ENCODE results near the gene GH1.

GH1 gene

GRCh38 chr17:63942309-63942985, 23.8 kb upstream of the GH1 start:
- H3K9me3 ChIP-seq (ENCODE audit: low read length) = no peaks in the 10 kb centered on the region
- H3K4me3 ChIP-seq (ENCODE audit: low read depth in 1 of 2, low read length in 2 of 2) = no peak overlapping the region
- no peak overlapping the region for H3K9ac ChIP-seq (ENCODE audit: low read length)
- no peaks in the 10 kb centered on the region for H3K4me1 ChIP-seq (ENCODE audit: insufficient read depth, low read length)
- no peak overlapping the region for H3K27ac ChIP-seq (ENCODE audit: low read depth, low read length)
- H3K36me3 ChIP-seq (ENCODE audit: insufficient read depth, low read length) = no peaks in the 10 kb centered on the region
- no peaks in the 10 kb centered on the region for H3K27me3 ChIP-seq (ENCODE audit: control insufficient read depth in 1 of 2, insufficient read depth in 2 of 2, low read length in 2 of 2)

- Histone ChIP-seq H3K9me3 (ENCODE audit: low read length) (no peaks in the 10 kb centered on the region), H3K27me3 (ENCODE audit: control insufficient read depth in 1 of 2, insufficient read depth in 2 of 2, low read length in 2 of 2) (no peaks in the 10 kb centered on the region), H3K36me3 (ENCODE audit: insufficient read depth, low read length) (no peaks in the 10 kb centered on the region), H3K4me1 (ENCODE audit: insufficient read depth, low read length) (no peaks in the 10 kb centered on the region), H3K9ac (ENCODE audit: low read length) (no peak overlapping the region), H3K4me3 (ENCODE audit: low read depth in 1 of 2, low read length in 2 of 2) (no peak overlapping the region), H3K27ac (ENCODE audit: low read depth, low read length) (no peak overlapping the region)
Observed at GRCh38 chr17:63941751-63942150, 23.1 kb upstream of the GH1 start.

GRCh38 chr17:63941162-63941561, 22.5 kb upstream of the GH1 start:
- no peaks in the 10 kb centered on the region for H3K9me3 ChIP-seq (ENCODE audit: low read length)
- no peaks in the 10 kb centered on the region for H3K36me3 ChIP-seq (ENCODE audit: insufficient read depth, low read length)

GRCh38 chr17:63940584-63940983, 21.9 kb upstream of the GH1 start:
- Histone ChIP-seq H3K36me3 (ENCODE audit: insufficient read depth, low read length) (no peaks in the 10 kb centered on the region), H3K4me3 (ENCODE audit: low read depth in 1 of 2, low read length in 2 of 2) (no peak overlapping the region), H3K9ac (ENCODE audit: low read length) (no peak overlapping the region), H3K4me1 (ENCODE audit: insufficient read depth, low read length) (no peaks in the 10 kb centered on the region), H3K27me3 (ENCODE audit: control insufficient read depth in 1 of 2, insufficient read depth in 2 of 2, low read length in 2 of 2) (no peaks in the 10 kb centered on the region), H3K9me3 (ENCODE audit: low read length) (no peaks in the 10 kb centered on the region), H3K27ac (ENCODE audit: low read depth, low read length) (no peak overlapping the region)

More at GRCh38 chr17:63941162-63941561, 22.5 kb upstream of the GH1 start:
- no peak overlapping the region for H3K9ac ChIP-seq (ENCODE audit: low read length)
- H3K4me1 ChIP-seq (ENCODE audit: insufficient read depth, low read length) = no peaks in the 10 kb centered on the region
- no peak overlapping the region for H3K27ac ChIP-seq (ENCODE audit: low read depth, low read length)
- H3K4me3 ChIP-seq (ENCODE audit: low read depth in 1 of 2, low read length in 2 of 2) = no peak overlapping the region
- H3K27me3 ChIP-seq (ENCODE audit: control insufficient read depth in 1 of 2, insufficient read depth in 2 of 2, low read length in 2 of 2) = no peaks in the 10 kb centered on the region

GRCh38 chr17:63939884-63940283, 21.2 kb upstream of the GH1 start:
- H3K27me3 ChIP-seq (ENCODE audit: control insufficient read depth in 1 of 2, insufficient read depth in 2 of 2, low read length in 2 of 2) = no peaks in the 10 kb centered on the region
- no peaks in the 10 kb centered on the region for H3K4me1 ChIP-seq (ENCODE audit: insufficient read depth, low read length)
- no peak overlapping the region for H3K27ac ChIP-seq (ENCODE audit: low read depth, low read length)
- H3K4me3 ChIP-seq (ENCODE audit: low read depth in 1 of 2, low read length in 2 of 2) = no peak overlapping the region
- H3K36me3 ChIP-seq (ENCODE audit: insufficient read depth, low read length) = no peaks in the 10 kb centered on the region
- H3K9ac ChIP-seq (ENCODE audit: low read length) = no peak overlapping the region
- no peaks in the 10 kb centered on the region for H3K9me3 ChIP-seq (ENCODE audit: low read length)

GRCh38 chr17:63939401-63939800, 20.8 kb upstream of the GH1 start:
- Histone ChIP-seq H3K4me3 (ENCODE audit: low read depth in 1 of 2, low read length in 2 of 2) (no peak overlapping the region), H3K9me3 (ENCODE audit: low read length) (no peaks in the 10 kb centered on the region), H3K27ac (ENCODE audit: low read depth, low read length) (no peak overlapping the region), H3K4me1 (ENCODE audit: insufficient read depth, low read length) (no peaks in the 10 kb centered on the region), H3K36me3 (ENCODE audit: insufficient read depth, low read length) (no peaks in the 10 kb centered on the region), H3K9ac (ENCODE audit: low read length) (no peak overlapping the region), H3K27me3 (ENCODE audit: control insufficient read depth in 1 of 2, insufficient read depth in 2 of 2, low read length in 2 of 2) (no peaks in the 10 kb centered on the region)

GRCh38 chr17:63937920-63938319, 19.3 kb upstream of the GH1 start:
- Histone ChIP-seq H3K27ac (ENCODE audit: low read depth, low read length) (no peak overlapping the region), H3K27me3 (ENCODE audit: control insufficient read depth in 1 of 2, insufficient read depth in 2 of 2, low read length in 2 of 2) (no peaks in the 10 kb centered on the region), H3K4me3 (ENCODE audit: low read depth in 1 of 2, low read length in 2 of 2) (no peak overlapping the region), H3K9me3 (ENCODE audit: low read length) (no peaks in the 10 kb centered on the region), H3K4me1 (ENCODE audit: insufficient read depth, low read length) (no peaks in the 10 kb centered on the region), H3K9ac (ENCODE audit: low read length) (no peak overlapping the region), H3K36me3 (ENCODE audit: insufficient read depth, low read length) (no peaks in the 10 kb centered on the region)

- no peaks in the 10 kb centered on the region for H3K9me3 ChIP-seq (ENCODE audit: low read length)
- no peaks in the 10 kb centered on the region for H3K4me1 ChIP-seq (ENCODE audit: insufficient read depth, low read length)
- H3K27ac ChIP-seq (ENCODE audit: low read depth, low read length) = no peak overlapping the region
- H3K36me3 ChIP-seq (ENCODE audit: insufficient read depth, low read length) = no peaks in the 10 kb centered on the region
- no peak overlapping the region for H3K9ac ChIP-seq (ENCODE audit: low read length)
- H3K4me3 ChIP-seq (ENCODE audit: low read depth in 1 of 2, low read length in 2 of 2) = no peak overlapping the region
- H3K27me3 ChIP-seq (ENCODE audit: control insufficient read depth in 1 of 2, insufficient read depth in 2 of 2, low read length in 2 of 2) = peaks cover 0 to 3% of the 10 kb centered on the region in 2 donors
Observed at GRCh38 chr17:63937319-63937718, 18.7 kb upstream of the GH1 start.

GRCh38 chr17:63934183-63935112, 15.8 kb upstream of the GH1 start:
- Histone ChIP-seq H3K27ac (ENCODE audit: low read depth, low read length) (no peak overlapping the region), H3K4me1 (ENCODE audit: insufficient read depth, low read length) (no peaks in the 10 kb centered on the region), H3K4me3 (ENCODE audit: low read depth in 1 of 2, low read length in 2 of 2) (no peak overlapping the region), H3K9ac (ENCODE audit: low read length) (no peak overlapping the region), H3K27me3 (ENCODE audit: control insufficient read depth in 1 of 2, insufficient read depth in 2 of 2, low read length in 2 of 2) (peaks cover 0 to 4% of the 10 kb centered on the region in 2 donors), H3K9me3 (ENCODE audit: low read length) (no peaks in the 10 kb centered on the region), H3K36me3 (ENCODE audit: insufficient read depth, low read length) (no peaks in the 10 kb centered on the region)

- H3K4me3 ChIP-seq (ENCODE audit: low read depth in 1 of 2, low read length in 2 of 2) = no peak overlapping the region
- H3K9me3 ChIP-seq (ENCODE audit: low read length) = no peaks in the 10 kb centered on the region
- H3K9ac ChIP-seq (ENCODE audit: low read length) = no peak overlapping the region
- no peaks in the 10 kb centered on the region for H3K4me1 ChIP-seq (ENCODE audit: insufficient read depth, low read length)
- H3K27me3 ChIP-seq (ENCODE audit: control insufficient read depth in 1 of 2, insufficient read depth in 2 of 2, low read length in 2 of 2) = peaks cover 0 to 4% of the 10 kb centered on the region in 2 donors
- H3K36me3 ChIP-seq (ENCODE audit: insufficient read depth, low read length) = no peaks in the 10 kb centered on the region
- no peak overlapping the region for H3K27ac ChIP-seq (ENCODE audit: low read depth, low read length)
Observed at GRCh38 chr17:63933598-63933997, 15.0 kb upstream of the GH1 start.

- Histone ChIP-seq H3K9me3 (ENCODE audit: low read length) (no peaks in the 10 kb centered on the region), H3K36me3 (ENCODE audit: insufficient read depth, low read length) (no peaks in the 10 kb centered on the region), H3K9ac (ENCODE audit: low read length) (no peak overlapping the region), H3K27ac (ENCODE audit: low read depth, low read length) (no peak overlapping the region), H3K27me3 (ENCODE audit: control insufficient read depth in 1 of 2, insufficient read depth in 2 of 2, low read length in 2 of 2) (peaks cover 0 to 4% of the 10 kb centered on the region in 2 donors), H3K4me1 (ENCODE audit: insufficient read depth, low read length) (no peaks in the 10 kb centered on the region), H3K4me3 (ENCODE audit: low read depth in 1 of 2, low read length in 2 of 2) (no peak overlapping the region)
Observed at GRCh38 chr17:63932721-63933120, 14.1 kb upstream of the GH1 start.

Measured in muscle layer of colon (tissue), 2 donors.